GM23338 (cell line): ENCODE measurements around the gene KRT7.

Source experiments
- EZH2 ChIP-seq: fragments of 200-600 bp; sonication (generic); IDR thresholded peaks from one replicate; pipeline ENCODE4 v1.8.0; 2017; ENCODE audit warnings: antibody characterized with exemption, mild to moderate bottlenecking, low read depth; ENCODE audit not compliant: unreplicated experiment
- EZH2phosphoT487 ChIP-seq: fragments of 200-600 bp; sonication (generic); IDR thresholded peaks from one replicate; pipeline ENCODE4 v1.8.1; 2018; ENCODE audit warnings: antibody characterized with exemption; ENCODE audit not compliant: unreplicated experiment
- JUNB ChIP-seq: IDR thresholded peaks from one replicate; pipeline ENCODE4 v1.6.1; 2016; ENCODE audit warnings: antibody characterized with exemption; ENCODE audit not compliant: unreplicated experiment
- ZNF331 ChIP-seq: fragments of 250-450 bp; sonication (Bioruptor Pico); IDR thresholded peaks from 2 replicates; pipeline ENCODE4 v1.5.0; 2020; ENCODE audit warnings: low read depth, mild to moderate bottlenecking, moderate library complexity
- TF ChIP-seq, protein P1 (sequence below), 2 experiments: fragments of 200-600 bp in 1 of 2; sonication (generic) in 1 of 2; conservative IDR thresholded peaks; 2 replicates each; pipeline versions ENCODE4 v1.5.1 to v1.6.1; 2016 to 2017; ENCODE audit warnings: antibody characterized with exemption in 2 of 2, low read depth in 2 of 2, mild to moderate bottlenecking in 2 of 2, moderate library complexity in 1 of 2

DNA sequence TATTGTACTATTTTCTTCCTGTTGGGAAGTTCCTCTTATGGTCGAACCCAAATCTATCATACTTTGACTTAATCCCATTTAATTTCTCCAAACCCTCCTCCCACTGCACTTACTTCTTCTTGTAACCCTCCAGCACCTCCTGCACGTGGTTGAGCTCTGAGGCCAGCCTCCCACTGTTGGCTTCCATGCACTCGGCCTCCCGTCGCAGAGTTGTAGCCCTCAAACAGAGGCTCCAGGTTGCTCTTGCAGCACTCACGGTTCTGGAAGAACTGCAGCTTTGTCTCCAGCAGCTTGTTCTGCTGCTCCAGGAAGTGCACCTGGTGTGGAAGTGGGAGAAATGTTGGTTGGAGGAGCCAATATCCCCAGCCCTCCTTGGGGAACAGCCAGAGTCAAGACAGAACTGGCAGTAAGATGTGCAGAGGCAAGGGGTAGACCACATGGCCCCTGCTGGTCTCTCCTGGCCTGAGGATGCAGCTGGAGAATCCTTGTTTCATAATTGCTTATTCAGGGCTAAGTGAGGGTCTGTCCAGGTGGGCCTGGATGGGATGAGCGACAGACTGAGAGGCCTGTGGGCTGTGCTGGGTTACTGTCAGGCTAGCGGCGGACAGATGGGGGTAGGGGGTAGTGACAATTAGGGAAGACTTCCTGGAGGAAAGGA lies 23.0 kb downstream of the KRT7 start:
- TF ChIP-seq EZH2 (no peak), JUNB (no peak), ZNF331 (CRISPR knock-in tag) (no peak), EZH2phosphoT487 (no peak)
- TF ChIP-seq, protein P1, sequence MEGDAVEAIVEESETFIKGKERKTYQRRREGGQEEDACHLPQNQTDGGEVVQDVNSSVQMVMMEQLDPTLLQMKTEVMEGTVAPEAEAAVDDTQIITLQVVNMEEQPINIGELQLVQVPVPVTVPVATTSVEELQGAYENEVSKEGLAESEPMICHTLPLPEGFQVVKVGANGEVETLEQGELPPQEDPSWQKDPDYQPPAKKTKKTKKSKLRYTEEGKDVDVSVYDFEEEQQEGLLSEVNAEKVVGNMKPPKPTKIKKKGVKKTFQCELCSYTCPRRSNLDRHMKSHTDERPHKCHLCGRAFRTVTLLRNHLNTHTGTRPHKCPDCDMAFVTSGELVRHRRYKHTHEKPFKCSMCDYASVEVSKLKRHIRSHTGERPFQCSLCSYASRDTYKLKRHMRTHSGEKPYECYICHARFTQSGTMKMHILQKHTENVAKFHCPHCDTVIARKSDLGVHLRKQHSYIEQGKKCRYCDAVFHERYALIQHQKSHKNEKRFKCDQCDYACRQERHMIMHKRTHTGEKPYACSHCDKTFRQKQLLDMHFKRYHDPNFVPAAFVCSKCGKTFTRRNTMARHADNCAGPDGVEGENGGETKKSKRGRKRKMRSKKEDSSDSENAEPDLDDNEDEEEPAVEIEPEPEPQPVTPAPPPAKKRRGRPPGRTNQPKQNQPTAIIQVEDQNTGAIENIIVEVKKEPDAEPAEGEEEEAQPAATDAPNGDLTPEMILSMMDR (conservative IDR thresholded peaks at IDR 0.05; ENCODE audit: low read depth in 2 of 2): no peak
